DOHH2 (cell line): Measurements from ENCODE around the gene LRRC63.
A peak's percentile ranks its signal among the peaks of the same experiment; 100 is the strongest.

ENCODE experiments used
- H3F3A ChIP-seq: fragments of 200-600 bp; sonication (generic), shearing (Covaris generic); 2 replicates; pipeline ENCODE4 v1.6.0; 2016; ENCODE audit warnings: antibody characterized with exemption, mild to moderate bottlenecking; ENCODE audit not compliant: control insufficient read depth, insufficient read depth
- H3K27ac ChIP-seq: fragments of 200-600 bp; sonication (generic); 2 replicates; pipeline ENCODE4 v1.5.1; 2014; ENCODE audit warnings: low read depth, mild to moderate bottlenecking, low read length, moderate library complexity
- H3K27me3 ChIP-seq: fragments of 200-600 bp; sonication (generic); 2 replicates; pipeline ENCODE4 v1.6.1; 2014; ENCODE audit warnings: mild to moderate bottlenecking, low read length, mixed read lengths; ENCODE audit not compliant: control insufficient read depth
- H3K36me3 ChIP-seq: fragments of 200-600 bp; sonication (generic); 2 replicates; pipeline ENCODE4 v1.6.1; 2014; ENCODE audit warnings: mild to moderate bottlenecking, low read length, moderate library complexity, mixed read lengths; ENCODE audit not compliant: control insufficient read depth
- H3K4me1 ChIP-seq: fragments of 200-600 bp; sonication (generic); 2 replicates; pipeline ENCODE4 v1.6.1; 2014; ENCODE audit warnings: mild to moderate bottlenecking, low read length, mixed read lengths; ENCODE audit not compliant: control insufficient read depth
- H3K4me2 ChIP-seq: fragments of 200-600 bp; sonication (generic); 2 replicates; pipeline ENCODE4 v1.6.0; 2014; ENCODE audit warnings: mild to moderate bottlenecking, low read length, moderate library complexity
- H3K4me3 ChIP-seq: fragments of 200-600 bp; sonication (generic); 2 replicates; pipeline ENCODE4 v1.5.1; 2014; ENCODE audit warnings: mild to moderate bottlenecking, low read length, mixed read lengths
- H3K79me2 ChIP-seq: fragments of 200-600 bp; sonication (generic); 2 replicates; pipeline ENCODE4 v1.6.1; 2014; ENCODE audit warnings: mild to moderate bottlenecking, low read length, mixed read lengths; ENCODE audit not compliant: control insufficient read depth
- H3K9me2 ChIP-seq: fragments of 200-600 bp; sonication (generic); replicated peaks from 2 replicates; pipeline ENCODE4 v1.6.1; 2014; ENCODE audit warnings: mild to moderate bottlenecking, low read length, mixed read lengths; ENCODE audit not compliant: control insufficient read depth
- H3K9me3 ChIP-seq: fragments of 200-600 bp; sonication (generic); 2 replicates; pipeline ENCODE4 v1.6.1; 2014; ENCODE audit warnings: antibody characterized with exemption, low read length, mixed read lengths; ENCODE audit not compliant: control insufficient read depth, insufficient read depth
- H4K20me1 ChIP-seq: fragments of 200-600 bp; sonication (generic); 2 replicates; pipeline ENCODE4 v1.6.0; 2014; ENCODE audit warnings: low read depth, mild to moderate bottlenecking, antibody characterized with exemption, low read length, moderate library complexity; ENCODE audit not compliant: control insufficient read depth, insufficient read depth
- CTCF ChIP-seq: fragments of 200-600 bp; sonication (generic); IDR thresholded peaks from one replicate; pipeline ENCODE4 v1.5.1; 2014; ENCODE audit warnings: antibody characterized with exemption, mild to moderate bottlenecking, low read depth, low read length; ENCODE audit not compliant: poor library complexity, severe bottlenecking
- EZH2phosphoT487 ChIP-seq: fragments of 200-600 bp; sonication (generic); IDR thresholded peaks from 2 replicates; pipeline ENCODE4 v1.6.1; 2017; ENCODE audit warnings: borderline replicate concordance, mild to moderate bottlenecking, antibody characterized with exemption, low read length, moderate library complexity, mixed read lengths

LRRC63 gene

GRCh38 chr13:46318986-46319385, 107.3 kb downstream of the LRRC63 start:
- no peaks in the 10 kb centered on the region for H3K9me2 ChIP-seq
- no peaks in the 10 kb centered on the region for H3K9me3 ChIP-seq
- no peaks in the 10 kb centered on the region for H4K20me1 ChIP-seq
- H3K27me3 ChIP-seq, result no peaks in the 10 kb centered on the region
- H3K79me2 ChIP-seq, result no peaks in the 10 kb centered on the region
- H3K27ac ChIP-seq, result no peak overlapping the region
- no peak overlapping the region for H3K4me2 ChIP-seq
- peaks cover 21% of the 10 kb centered on the region for H3K4me1 ChIP-seq
- no peak overlapping the region for H3K4me3 ChIP-seq
- TF ChIP-seq CTCF (no peak), EZH2phosphoT487 (no peak)
- H3K36me3 ChIP-seq, result no peaks in the 10 kb centered on the region
- 0 out of 2 replicates have a peak, but pooled peaks cover 3% of the 10 kb centered on the region for H3F3A ChIP-seq

- Histone ChIP-seq H3K27me3 (no peaks in the 10 kb centered on the region), H3K79me2 (no peaks in the 10 kb centered on the region), H3K9me3 (no peaks in the 10 kb centered on the region), H3F3A (0 out of 2 replicates have a peak, but pooled peaks cover 3% of the 10 kb centered on the region), H3K4me3 (no peak overlapping the region), H3K36me3 (no peaks in the 10 kb centered on the region), H3K27ac (no peak overlapping the region), H4K20me1 (no peaks in the 10 kb centered on the region), H3K4me2 (no peak overlapping the region), H3K9me2 (no peaks in the 10 kb centered on the region), H3K4me1 (peaks cover 21% of the 10 kb centered on the region)
- no peak for TF ChIP-seq EZH2phosphoT487
- TF ChIP-seq CTCF, result no peak
Observed at GRCh38 chr13:46320406-46320805, 108.7 kb downstream of the LRRC63 start.

GRCh38 chr13:46320821-46321220, 109.1 kb downstream of the LRRC63 start:
- Histone ChIP-seq H3K36me3 (no peaks in the 10 kb centered on the region), H3K9me2 (no peaks in the 10 kb centered on the region), H3K79me2 (no peaks in the 10 kb centered on the region), H3K4me3 (no peak overlapping the region), H4K20me1 (no peaks in the 10 kb centered on the region), H3K27ac (no peak overlapping the region), H3F3A (0 out of 2 replicates have a peak, but pooled peaks cover 3% of the 10 kb centered on the region), H3K4me2 (0 out of 2 replicates have a peak overlapping the region, but pooled peaks have one; percentile 9), H3K9me3 (no peaks in the 10 kb centered on the region), H3K4me1 (peaks cover 21% of the 10 kb centered on the region), H3K27me3 (no peaks in the 10 kb centered on the region)
- TF ChIP-seq CTCF (no peak), EZH2phosphoT487 (no peak)
